Head of caudate nucleus (tissue), 42 donors: ENCODE results near the gene ELP4.

Source experiments
- DNase-seq, 42 donors: peaks; one replicate each; pipeline versions ENCODE4 v3.0.0 to v3.0.0-alpha.2; 2020 to 2021; ENCODE audit warnings: mixed read lengths in 7 of 42
- intact Hi-C: fragments of 100-400 bp; cut with DNase I; formaldehyde crosslinking; loops from one replicate; pipeline ENCODE4 v1.15.0; 2022

ELP4 gene

DNA sequence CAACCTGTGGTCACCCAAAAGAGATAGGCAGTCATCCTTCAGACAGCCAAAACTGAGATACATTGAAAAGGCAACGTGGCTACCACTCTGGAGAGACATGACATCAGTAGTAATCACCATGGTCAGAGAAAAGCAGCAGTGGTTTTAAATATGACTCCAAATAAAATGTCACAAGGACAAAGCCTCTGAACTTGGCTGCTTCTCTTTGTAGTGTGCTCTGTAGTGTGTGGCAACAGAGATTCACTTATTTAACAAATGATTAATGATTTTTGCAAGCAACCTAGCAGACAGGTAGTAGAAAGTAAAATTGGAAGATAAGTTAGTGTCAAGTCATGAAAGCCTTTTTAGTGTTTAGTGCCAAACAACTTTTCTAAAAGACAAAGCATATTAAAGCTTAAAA is 238.0 kb downstream of the ELP4 start:
- intact Hi-C loops, result no loop called here
- no peak for DNase-seq

DNA sequence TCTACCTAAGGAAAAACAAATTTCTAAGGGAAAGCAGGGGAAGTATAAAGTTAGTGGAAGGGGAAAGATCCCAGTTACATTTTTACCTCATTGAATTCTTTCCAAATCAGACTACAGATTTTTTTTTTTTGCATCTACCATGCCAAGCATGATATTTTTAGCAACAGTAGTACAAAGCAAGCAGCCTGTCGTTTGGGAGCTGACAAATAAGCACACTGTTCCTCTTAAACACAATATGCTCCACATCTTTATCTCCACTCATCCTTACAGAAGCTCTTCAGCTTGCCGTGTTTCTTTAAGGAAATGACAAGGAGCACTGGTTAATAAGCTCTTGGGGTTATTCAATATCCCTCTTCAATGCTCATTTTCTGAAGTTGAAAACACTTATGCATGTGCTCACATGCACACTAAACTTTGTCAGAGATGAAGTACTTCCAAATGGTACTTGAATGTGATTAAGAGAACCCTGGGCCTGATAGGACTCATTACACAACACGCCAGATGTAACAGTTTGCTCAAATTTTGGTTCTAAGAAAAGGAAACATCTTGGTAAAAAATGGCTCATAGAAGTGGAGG is 247.8 kb downstream of the ELP4 start:
- intact Hi-C loops, result no loop called here
- no peak for DNase-seq

DNA sequence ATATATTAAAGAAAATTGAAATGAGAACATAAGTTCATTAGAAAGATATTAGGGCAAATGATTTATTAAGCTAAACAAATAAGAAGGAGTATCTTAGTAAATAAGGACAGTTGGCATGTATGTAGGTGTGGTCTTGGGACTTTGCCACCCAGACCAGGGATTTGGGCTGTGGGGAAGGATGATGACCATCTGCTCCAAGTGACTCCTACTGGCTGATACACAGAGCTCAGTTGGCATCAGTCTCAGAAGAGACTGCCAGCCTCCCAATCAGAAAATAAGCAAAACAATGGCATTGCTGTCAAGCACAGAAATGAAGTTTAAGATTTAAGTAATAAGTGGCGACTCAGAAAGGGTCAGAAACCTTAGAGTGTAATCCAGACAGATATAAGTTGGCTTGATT is 252.1 kb downstream of the ELP4 start:
- DNase-seq, result no peak
- intact Hi-C loops, result no loop called here

DNA sequence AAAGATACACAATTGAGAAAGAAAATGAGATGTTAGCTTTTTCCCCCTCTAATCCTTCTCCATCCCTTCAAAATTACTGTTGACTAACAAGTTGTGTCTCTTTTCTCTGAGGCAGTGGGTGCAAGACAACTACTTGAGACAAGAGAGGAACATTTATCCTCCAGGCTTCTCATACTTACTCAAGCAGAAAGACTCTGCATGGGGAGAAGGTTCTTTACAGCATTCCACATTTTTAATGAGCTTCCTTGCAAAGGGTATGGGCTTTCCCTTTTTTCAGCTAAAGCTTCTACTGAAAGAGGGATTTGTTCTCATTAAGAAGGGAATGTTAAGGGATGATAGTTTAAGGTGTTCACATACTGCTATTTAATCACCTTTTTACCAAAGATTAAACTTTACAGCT is 253.7 kb downstream of the ELP4 start:
- DNase-seq, result no peak
- intact Hi-C loops, result no loop called here

DNA sequence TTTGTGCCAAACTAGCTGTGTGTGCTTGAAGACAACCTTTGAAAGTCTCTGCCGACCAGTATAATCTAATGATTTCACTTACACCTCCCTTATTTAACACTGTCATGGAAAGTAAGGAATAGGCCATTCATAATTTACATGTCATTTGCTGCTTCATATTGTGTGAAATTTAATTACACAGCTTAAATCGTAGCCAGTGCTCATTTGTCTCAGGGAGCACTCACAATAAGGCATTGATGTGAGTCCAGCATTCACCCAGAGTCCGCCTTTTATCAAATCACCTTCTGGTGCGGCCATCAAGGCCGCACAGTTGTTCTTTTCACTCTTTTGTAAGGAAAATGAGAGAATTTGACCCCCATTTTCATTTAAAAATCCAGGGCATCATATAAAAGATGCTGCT is 254.7 kb downstream of the ELP4 start:
- intact Hi-C loops, result no loop called here
- DNase-seq, result no peak

DNA sequence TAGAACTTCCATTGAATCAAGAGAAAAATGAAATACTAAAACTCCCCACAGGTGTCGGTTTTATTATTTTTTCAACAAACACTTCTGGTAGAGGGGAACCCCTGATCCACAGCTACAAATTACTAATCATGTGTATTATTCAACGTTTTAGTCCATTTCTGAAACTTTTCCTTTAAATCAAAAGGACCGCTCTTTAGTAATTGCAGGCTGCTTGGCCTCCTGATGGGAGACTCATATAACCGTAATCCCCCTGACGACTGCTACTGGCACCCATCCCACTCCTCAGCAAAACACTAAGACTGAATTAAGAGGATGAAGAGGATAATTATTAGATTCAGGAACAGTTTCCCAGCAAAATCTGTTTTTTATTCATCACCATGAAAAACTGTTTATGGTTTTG is 255.2 kb downstream of the ELP4 start:
- DNase-seq, result peak in 3 of 42 donors; percentile 5 to 54 (median 52)
- intact Hi-C loops, result loop anchor here (5.0 kb wide), 1 partner anchor 48 kb away; the partner anchor contains the start of gene PAX6

DNA sequence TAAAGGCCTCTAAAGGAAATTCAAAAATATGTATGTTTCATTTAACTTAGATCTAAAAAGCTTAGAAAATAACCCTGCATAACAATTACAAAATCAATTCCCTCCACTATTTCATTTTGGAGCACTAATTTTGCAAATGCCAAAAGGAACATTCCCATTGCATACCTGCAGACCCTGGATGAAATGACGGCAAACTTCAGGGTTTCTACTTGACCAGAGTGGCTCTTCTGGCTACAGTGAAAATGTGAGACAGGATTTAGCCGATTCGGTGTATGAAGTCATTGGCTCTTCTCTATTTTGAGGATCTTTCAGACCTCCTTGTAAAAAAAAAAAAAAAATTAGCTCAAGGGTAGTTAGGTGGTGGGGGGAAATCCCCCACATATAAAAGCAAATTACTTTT is 257.5 kb downstream of the ELP4 start:
- intact Hi-C loops, result loop anchor here (5.0 kb wide), 1 partner anchor 45 kb away; the partner anchor contains the start of gene PAX6

DNA sequence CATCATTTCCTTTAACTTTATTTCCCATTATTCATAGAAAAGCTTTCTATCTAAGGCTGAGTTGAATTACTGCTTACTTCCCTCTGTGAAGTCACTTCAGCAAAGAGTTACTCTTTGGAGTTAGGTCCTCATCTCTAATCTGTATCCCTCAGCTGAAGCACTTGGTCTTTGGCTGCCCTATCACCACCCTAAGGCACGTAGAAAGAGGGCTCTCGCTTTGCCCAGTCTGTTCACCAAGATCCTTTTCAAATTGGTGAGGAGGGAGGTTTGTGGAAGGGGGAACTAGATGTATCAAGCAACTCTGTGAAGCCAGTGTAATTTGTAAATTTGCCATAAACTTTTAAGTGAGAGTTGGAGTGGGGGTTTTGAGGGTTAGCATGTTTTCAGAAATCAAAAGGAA is 258.1 kb downstream of the ELP4 start:
- no peak for DNase-seq
- intact Hi-C loops, result loop anchor here (5.0 kb wide), 1 partner anchor 45 kb away; the partner anchor contains the start of gene PAX6

More for the DNA sequence above, 257.5 kb downstream of the ELP4 start:
- DNase-seq, result no peak

DNA sequence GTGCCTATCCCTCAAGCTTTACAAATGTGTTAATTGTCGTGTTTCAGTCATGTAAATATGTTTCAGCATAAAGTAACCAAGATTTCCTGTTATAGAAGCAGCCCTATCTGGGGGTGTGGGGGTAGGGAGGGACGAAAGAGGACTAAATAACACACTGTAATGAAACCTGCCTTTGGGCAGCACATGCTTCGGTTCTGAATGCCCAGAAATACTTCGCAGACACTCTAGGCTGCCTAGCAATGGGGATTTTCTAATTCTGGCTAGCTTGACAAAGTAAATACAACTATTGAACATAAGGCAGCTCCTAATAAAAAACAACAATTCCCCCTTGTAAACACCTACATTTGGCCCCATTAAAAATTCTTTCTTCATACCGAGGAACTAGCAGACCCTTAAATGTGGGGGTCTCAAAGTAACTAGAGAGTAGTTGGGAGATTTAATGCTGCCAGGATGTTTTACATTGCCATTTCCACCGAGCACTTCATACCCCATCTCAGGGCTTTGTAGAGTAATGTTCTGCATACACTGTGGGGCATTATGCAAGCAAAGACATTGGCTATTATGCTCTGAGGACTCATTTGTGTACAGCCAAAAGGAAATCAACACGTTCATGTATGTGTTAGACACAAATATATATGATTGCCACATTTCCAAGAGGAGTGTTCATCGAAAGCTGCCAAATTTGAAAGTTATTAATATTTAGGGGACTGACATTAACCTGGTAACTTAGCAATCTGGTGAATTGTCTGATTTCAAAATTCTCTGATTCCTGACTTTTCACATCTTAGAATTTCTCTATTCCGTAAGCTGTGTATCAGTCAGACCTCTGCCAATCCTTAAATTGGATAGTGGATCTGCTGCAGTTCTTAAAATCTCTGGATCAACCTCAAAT is 259.4 kb downstream of the ELP4 start:
- peak in 17 of 42 donors; percentile 9 to 65 (median 41) for DNase-seq
- intact Hi-C loops, result loop anchor here (5.0 kb wide), 1 partner anchor 43 kb away; the partner anchor contains the start of gene PAX6

DNA sequence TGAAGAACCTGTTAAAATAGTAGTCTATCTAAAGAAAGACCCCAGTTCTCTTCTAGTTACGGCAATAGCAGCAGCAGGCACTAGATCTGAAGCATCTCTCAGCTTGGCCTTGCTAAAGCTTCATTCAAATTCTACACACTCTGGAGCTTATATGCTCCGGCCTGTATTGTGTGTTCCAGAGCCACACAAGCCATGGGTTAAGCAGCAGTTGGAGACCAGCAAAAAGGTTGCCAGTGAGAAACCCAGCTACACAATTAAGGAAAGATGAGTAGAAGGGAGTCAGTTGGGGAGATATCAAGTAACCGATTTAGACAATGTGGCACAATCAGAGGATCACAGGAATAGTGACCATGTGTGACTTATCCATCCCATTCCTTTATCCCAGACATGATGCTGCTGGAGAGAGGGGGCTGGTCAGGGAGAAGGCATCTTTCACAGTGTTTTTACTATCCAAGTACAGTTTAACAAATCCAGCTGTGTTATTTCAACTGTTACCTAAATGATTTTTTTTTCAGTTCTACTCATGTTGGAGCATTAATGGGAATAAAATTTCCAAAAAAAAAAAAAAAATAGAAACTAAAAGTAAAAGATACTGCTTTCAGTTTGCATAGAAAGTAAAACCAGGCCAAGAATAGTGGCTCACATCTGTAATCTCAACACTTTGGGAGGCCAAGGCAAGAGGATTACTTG is 260.6 kb downstream of the ELP4 start:
- intact Hi-C loops, result no loop called here
- no peak for DNase-seq

DNA sequence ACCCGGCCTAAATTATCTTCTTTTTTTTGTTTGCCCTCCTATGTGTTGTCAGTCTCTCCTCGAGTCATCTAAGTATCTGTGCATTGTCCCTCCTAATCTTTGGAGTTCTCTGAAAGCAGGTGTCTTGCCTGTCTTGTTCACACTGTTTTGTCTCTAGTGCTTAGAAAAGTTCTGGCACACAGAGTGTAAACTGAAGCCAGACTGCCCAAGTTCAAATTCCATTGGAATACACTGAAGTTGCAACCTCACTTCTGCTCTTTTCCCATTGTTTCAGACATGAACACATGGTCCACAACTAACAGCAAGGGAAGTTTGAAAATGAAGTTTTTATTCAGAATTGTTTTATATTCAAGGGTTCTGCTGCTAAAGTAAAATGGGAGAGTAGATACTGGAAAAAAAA is 262.8 kb downstream of the ELP4 start:
- no peak for DNase-seq
- intact Hi-C loops, result no loop called here

DNA sequence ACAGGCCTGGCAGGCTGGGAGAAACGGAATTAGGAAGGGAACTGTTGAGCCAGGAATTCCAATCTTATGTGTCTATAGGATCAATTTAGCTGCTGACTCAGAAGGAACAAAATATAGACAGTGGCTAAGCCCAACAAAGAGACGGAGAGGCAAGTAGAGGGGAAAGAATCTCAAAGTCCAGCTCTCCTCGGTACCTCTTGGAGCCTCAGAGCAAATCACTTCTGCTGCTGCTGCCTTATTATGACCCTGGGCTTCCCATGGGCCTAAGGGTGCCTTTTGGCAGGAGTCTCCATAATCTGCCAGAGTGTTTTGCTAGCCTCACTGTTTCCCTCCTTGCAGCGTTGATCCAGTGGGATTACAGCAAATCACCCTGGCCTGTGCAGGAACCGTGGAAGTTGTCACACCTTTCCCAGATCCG is 269.8 kb downstream of the ELP4 start:
- no peak for DNase-seq

DNA sequence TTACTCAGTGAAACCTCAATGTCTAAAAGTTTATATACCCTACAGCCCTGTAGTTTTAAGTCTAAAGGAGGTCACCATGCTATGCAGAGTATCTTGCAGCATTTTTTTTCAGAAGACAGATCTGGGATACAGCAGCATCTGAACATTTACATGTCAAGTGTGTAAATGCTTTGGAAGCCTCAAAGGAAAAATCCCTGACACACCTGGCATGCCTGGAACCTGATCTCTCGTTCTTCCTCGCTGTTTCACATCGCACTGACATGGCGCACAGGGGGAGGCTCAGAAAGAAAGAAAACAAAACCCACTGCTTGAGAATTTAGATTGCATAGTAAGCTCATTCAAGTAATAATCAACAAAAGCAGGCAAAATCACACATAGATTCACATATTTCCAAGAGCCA is 270.5 kb downstream of the ELP4 start:
- intact Hi-C loops, result no loop called here
- DNase-seq, result no peak

More for the DNA sequence above, 269.8 kb downstream of the ELP4 start:
- intact Hi-C loops, result no loop called here

DNA sequence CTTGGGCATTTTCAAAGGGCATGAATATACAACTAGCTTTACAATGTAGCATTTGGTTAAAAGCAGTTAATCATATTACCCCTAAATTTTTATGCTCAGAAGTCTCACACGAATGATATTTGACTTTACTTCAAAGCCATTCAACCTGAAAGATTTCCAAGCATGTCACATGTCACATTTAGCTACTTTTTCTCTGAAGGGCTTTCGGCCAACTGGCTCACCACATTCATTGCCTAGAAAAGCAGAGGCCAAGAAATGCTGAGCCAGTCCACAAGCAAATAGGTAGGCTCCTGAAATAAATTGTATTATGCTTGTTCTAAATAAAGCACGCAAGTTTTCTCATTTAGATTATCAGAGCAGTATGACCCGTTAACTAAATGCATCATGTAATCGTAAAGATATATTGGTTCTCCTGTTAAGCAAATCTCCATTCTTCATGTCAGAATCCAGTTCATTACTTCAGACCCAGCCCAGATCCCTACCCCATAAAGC is 271.0 kb downstream of the ELP4 start:
- intact Hi-C loops, result no loop called here

DNA sequence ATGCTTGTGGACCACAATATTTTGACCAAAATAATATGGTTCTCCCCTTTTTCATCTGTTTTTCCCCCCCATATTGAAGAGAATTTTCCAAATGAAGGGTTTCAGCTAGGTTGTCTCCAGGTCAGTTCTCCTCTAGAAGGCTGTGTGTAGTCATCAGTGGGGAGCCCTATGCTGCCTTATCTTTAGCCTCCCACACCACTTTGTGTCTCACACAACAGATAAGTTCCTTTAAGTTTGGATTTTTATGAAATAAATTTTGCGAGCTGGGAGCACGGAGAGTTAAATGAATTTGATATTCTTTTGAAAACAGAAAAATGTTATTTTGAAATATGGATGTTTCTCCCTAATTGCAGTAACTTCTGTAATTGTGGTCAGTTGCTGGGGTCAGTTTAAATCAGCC is 272.7 kb downstream of the ELP4 start:
- no peak for DNase-seq
- intact Hi-C loops, result no loop called here

More for the DNA sequence above, 271.0 kb downstream of the ELP4 start:
- no peak for DNase-seq

DNA sequence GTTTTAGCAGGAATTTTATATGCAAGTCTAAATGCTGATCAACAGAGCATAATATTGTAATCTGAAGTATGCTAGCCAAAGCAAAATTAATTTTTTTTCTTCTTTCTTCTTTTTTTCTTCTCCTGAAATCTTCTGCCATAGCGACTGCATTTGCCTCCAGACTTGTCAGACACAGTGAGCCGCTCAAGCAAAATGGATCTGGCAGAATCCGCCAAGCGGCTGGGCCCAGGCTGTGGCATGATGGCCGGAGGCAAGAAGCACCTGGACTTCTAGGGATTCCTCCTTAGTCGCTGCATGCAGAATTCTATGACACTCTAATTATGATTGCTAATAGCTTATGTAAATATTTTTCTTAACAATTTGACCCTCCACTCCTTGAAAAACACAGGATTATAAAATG is 273.7 kb downstream of the ELP4 start:
- no peak for DNase-seq

DNA sequence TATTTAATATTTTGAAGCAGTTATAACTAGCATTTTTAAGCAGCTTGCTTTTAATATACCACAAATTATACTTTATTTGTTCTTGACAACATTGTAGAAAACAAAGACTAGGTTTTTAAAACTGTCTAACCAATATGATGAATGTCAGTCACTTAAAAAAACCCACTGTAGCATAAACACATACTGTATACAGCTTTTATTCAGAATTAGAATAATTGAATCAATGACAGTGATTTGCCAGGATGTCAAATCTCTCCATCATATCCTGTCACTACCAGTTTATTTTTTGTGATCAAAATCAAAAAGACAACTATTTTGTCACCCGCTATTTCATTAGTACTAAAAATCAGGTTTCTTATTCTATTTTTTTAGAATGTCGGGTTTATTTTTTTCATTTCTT is 275.0 kb downstream of the ELP4 start:
- intact Hi-C loops, result no loop called here

More for the DNA sequence above, 273.7 kb downstream of the ELP4 start:
- intact Hi-C loops, result no loop called here

DNA sequence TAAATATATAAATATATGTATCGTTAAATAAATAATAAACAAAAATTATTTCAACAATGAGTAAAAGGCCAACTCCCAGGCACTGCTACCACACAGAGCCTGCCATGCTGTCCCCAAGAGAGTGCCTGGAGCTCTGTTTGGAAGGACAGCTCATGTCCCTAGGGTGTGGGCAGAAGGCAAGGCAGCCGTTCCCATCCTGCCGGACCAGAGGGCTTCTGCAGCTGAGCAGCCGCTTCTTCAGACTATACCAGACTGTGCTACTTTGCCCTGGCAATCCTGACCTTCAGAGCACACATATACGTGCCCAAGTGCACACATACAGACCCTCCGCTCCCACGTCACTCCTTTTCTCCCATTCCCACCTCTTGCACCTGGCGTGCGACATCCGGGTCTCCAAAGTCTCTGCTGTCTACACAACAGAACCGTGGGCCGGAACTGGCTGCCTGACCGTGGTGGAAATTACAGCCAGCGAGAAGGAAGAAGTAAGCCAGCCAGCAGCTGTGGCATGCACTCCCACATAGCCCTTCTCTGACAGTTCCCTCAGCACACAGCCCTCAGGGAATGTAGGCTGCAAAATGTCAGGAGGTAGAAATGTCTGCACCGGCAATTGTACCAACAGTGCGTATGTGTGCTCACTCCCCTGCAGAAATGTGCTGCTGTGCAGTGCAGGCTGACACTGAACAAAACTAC is 277.6 kb downstream of the ELP4 start:
- peak in 23 of 42 donors; percentile 28 to 80 (median 53) for DNase-seq

More for the DNA sequence above, 275.0 kb downstream of the ELP4 start:
- DNase-seq, result no peak

DNA sequence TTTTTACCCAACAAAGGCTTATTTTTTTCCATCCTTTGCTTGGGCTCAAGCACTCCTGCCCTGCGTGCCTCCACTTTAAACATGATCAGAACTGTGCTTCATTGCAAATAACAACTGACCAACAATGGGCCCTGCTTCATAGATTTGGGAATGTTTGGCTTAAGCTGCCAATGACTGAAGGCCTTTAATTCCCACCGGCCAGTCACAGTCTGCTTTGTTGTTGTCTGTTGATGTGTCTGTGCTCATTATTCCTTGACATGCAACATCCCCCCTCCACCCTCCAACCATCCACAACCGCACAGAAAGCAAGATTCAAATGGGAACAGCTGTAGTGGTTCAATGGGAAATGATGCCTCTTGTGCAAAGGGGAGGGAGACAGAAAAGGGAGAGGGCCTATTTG is 278.5 kb downstream of the ELP4 start:
- peak in 1 of 42 donors; percentile 38 for DNase-seq
- intact Hi-C loops, result no loop called here

More for the DNA sequence above, 277.6 kb downstream of the ELP4 start:
- intact Hi-C loops, result no loop called here
